Tibial nerve (tissue), 4 donors: ENCODE data around the gene LCP1.

ENCODE experiments used
- CTCF ChIP-seq, 5 experiments: fragments of 200-600 bp in 3 of 5; fragments of 450-650 bp in 2 of 5; sonication (generic) in 3 of 5; IDR thresholded peaks; one replicate each; pipeline ENCODE4 v1.5.1; 2016 to 2019; ENCODE audit warnings: antibody characterized with exemption in 5 of 5, mild to moderate bottlenecking in 3 of 5, moderate library complexity in 2 of 5
- EP300 ChIP-seq, 2 donors: sonication (generic); formaldehyde crosslinking; IDR thresholded peaks; one replicate each; pipeline ENCODE4 v1.6.1; 2017; ENCODE audit warnings: antibody characterized with exemption in 2 of 2, mild to moderate bottlenecking in 1 of 2
- POLR2A ChIP-seq, 2 donors: fragments of 450-650 bp; IDR thresholded peaks; one replicate each; pipeline ENCODE4 v1.6.1; 2017; ENCODE audit warnings: antibody characterized with exemption in 2 of 2, mild to moderate bottlenecking in 2 of 2, moderate library complexity in 2 of 2

GRCh38 chr13:46087481-46087880 lies 94.5 kb downstream of the LCP1 start:
- TF ChIP-seq POLR2A (IDR thresholded peaks at IDR 0.05) (no peak), CTCF (IDR thresholded peaks at IDR 0.05) (no peak), EP300 (IDR thresholded peaks at IDR 0.05) (no peak)
